Osteocyte (in vitro differentiated cells): Measurements from ENCODE around the gene CTBP2. TPM values are rescaled to one million over a fixed set of nuclear protein-coding genes. Genes with fewer than 3 reads are reported as not detected.

Experiments used
- DNase-seq: peaks from one replicate; pipeline ENCODE4 v3.0.0; 2021; ENCODE audit warnings: mixed read lengths; ENCODE audit not compliant: unreplicated experiment; ENCODE audit errors: extremely low spot score
- H3K27ac Mint-ChIP-seq: one replicate; pipeline ENCODE4 v1.8.0; 2021; ENCODE audit warnings: mild to moderate bottlenecking, mixed read lengths; ENCODE audit not compliant: unreplicated experiment
- H3K27me3 Mint-ChIP-seq: one replicate; pipeline ENCODE4 v1.8.0; 2021; ENCODE audit warnings: mixed read lengths; ENCODE audit not compliant: unreplicated experiment
- H3K36me3 Mint-ChIP-seq: one replicate; pipeline ENCODE4 v1.8.0; 2021; ENCODE audit warnings: mixed read lengths; ENCODE audit not compliant: unreplicated experiment
- H3K4me1 Mint-ChIP-seq: one replicate; pipeline ENCODE4 v1.8.0; 2021; ENCODE audit warnings: mixed read lengths; ENCODE audit not compliant: unreplicated experiment
- H3K4me3 Mint-ChIP-seq: one replicate; pipeline ENCODE4 v1.8.0; 2021; ENCODE audit warnings: mild to moderate bottlenecking, moderate library complexity, mixed read lengths; ENCODE audit not compliant: unreplicated experiment
- H3K9me3 Mint-ChIP-seq: one replicate; pipeline ENCODE4 v1.8.0; 2021; ENCODE audit warnings: mixed read lengths; ENCODE audit not compliant: unreplicated experiment
- CTCF ChIP-seq: fragments of 200-600 bp; sonication (generic); IDR thresholded peaks from 2 replicates; pipeline ENCODE4 v1.5.0; 2021; ENCODE audit warnings: antibody characterized with exemption, mild to moderate bottlenecking, moderate library complexity
- total RNA-seq: library from RNA; stranded (reverse); gene quantifications from 2 replicates; pipeline ENCODE4 v1.2.1, GENCODE V29; 2021

The CTBP2 gene
- total RNA-seq, 1 donor from 2014 or later = 125 TPM

GRCh38 chr10:125012851-125013528 lies 147.4 kb downstream of the CTBP2 start:
- no peak for DNase-seq
- TF ChIP-seq CTCF = no peak
- no peaks in the 10 kb centered on the region for H3K9me3 Mint-ChIP-seq
- H3K4me1 Mint-ChIP-seq = peaks cover 32% of the 10 kb centered on the region
- no peaks in the 10 kb centered on the region for H3K27me3 Mint-ChIP-seq
- peaks cover 10% of the 10 kb centered on the region for H3K36me3 Mint-ChIP-seq
- H3K27ac Mint-ChIP-seq = no peak overlapping the region
- H3K4me3 Mint-ChIP-seq = no peak overlapping the region

GRCh38 chr10:125011926-125012705 lies 148.2 kb downstream of the CTBP2 start:
- Mint-ChIP-seq H3K27ac (no peak overlapping the region), H3K27me3 (no peaks in the 10 kb centered on the region), H3K9me3 (no peaks in the 10 kb centered on the region), H3K4me3 (no peak overlapping the region), H3K36me3 (peaks cover 8% of the 10 kb centered on the region), H3K4me1 (peaks cover 28% of the 10 kb centered on the region)
- no peak for TF ChIP-seq CTCF
- no peak for DNase-seq

GRCh38 chr10:125011171-125011925 lies 149.0 kb downstream of the CTBP2 start:
- H3K9me3 Mint-ChIP-seq = no peaks in the 10 kb centered on the region
- peaks cover 29% of the 10 kb centered on the region for H3K4me1 Mint-ChIP-seq

GRCh38 chr10:125010362-125010761 lies 150.0 kb downstream of the CTBP2 start:
- no peaks in the 10 kb centered on the region for H3K9me3 Mint-ChIP-seq
- peaks cover 9% of the 10 kb centered on the region for H3K36me3 Mint-ChIP-seq
- H3K27ac Mint-ChIP-seq = peak overlapping the region; percentile 1
- DNase-seq = no peak
- TF ChIP-seq CTCF = no peak
- peaks cover 29% of the 10 kb centered on the region for H3K4me1 Mint-ChIP-seq
- H3K4me3 Mint-ChIP-seq = no peak overlapping the region
- no peaks in the 10 kb centered on the region for H3K27me3 Mint-ChIP-seq

More at GRCh38 chr10:125011171-125011925, 149.0 kb downstream of the CTBP2 start:
- no peak for TF ChIP-seq CTCF
- peak overlapping the region; percentile 7 for H3K27ac Mint-ChIP-seq
- no peak overlapping the region for H3K4me3 Mint-ChIP-seq
- no peaks in the 10 kb centered on the region for H3K27me3 Mint-ChIP-seq
- H3K36me3 Mint-ChIP-seq = peaks cover 10% of the 10 kb centered on the region
- no peak for DNase-seq
